Panc1 (cell line): ENCODE measurements around the gene SZT2.

Source experiments
- TF ChIP-seq, protein P1 (sequence below): fragments of 450-650 bp; IDR thresholded peaks from 2 replicates; pipeline ENCODE4 v1.5.1; 2017; ENCODE audit warnings: mild to moderate bottlenecking
- TF ChIP-seq, protein P2 (sequence below), 2 experiments: IDR thresholded peaks; 2 replicates each; pipeline ENCODE4 v1.6.1; 2011 to 2012; ENCODE audit warnings: low read depth in 2 of 2, control low read depth in 1 of 2, low read length in 1 of 2, mild to moderate bottlenecking in 1 of 2, moderate library complexity in 1 of 2; ENCODE audit not compliant: insufficient read depth in 1 of 2

- TF ChIP-seq, protein P1, sequence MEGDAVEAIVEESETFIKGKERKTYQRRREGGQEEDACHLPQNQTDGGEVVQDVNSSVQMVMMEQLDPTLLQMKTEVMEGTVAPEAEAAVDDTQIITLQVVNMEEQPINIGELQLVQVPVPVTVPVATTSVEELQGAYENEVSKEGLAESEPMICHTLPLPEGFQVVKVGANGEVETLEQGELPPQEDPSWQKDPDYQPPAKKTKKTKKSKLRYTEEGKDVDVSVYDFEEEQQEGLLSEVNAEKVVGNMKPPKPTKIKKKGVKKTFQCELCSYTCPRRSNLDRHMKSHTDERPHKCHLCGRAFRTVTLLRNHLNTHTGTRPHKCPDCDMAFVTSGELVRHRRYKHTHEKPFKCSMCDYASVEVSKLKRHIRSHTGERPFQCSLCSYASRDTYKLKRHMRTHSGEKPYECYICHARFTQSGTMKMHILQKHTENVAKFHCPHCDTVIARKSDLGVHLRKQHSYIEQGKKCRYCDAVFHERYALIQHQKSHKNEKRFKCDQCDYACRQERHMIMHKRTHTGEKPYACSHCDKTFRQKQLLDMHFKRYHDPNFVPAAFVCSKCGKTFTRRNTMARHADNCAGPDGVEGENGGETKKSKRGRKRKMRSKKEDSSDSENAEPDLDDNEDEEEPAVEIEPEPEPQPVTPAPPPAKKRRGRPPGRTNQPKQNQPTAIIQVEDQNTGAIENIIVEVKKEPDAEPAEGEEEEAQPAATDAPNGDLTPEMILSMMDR = no peak
- TF ChIP-seq, protein P2, sequence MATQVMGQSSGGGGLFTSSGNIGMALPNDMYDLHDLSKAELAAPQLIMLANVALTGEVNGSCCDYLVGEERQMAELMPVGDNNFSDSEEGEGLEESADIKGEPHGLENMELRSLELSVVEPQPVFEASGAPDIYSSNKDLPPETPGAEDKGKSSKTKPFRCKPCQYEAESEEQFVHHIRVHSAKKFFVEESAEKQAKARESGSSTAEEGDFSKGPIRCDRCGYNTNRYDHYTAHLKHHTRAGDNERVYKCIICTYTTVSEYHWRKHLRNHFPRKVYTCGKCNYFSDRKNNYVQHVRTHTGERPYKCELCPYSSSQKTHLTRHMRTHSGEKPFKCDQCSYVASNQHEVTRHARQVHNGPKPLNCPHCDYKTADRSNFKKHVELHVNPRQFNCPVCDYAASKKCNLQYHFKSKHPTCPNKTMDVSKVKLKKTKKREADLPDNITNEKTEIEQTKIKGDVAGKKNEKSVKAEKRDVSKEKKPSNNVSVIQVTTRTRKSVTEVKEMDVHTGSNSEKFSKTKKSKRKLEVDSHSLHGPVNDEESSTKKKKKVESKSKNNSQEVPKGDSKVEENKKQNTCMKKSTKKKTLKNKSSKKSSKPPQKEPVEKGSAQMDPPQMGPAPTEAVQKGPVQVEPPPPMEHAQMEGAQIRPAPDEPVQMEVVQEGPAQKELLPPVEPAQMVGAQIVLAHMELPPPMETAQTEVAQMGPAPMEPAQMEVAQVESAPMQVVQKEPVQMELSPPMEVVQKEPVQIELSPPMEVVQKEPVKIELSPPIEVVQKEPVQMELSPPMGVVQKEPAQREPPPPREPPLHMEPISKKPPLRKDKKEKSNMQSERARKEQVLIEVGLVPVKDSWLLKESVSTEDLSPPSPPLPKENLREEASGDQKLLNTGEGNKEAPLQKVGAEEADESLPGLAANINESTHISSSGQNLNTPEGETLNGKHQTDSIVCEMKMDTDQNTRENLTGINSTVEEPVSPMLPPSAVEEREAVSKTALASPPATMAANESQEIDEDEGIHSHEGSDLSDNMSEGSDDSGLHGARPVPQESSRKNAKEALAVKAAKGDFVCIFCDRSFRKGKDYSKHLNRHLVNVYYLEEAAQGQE (IDR thresholded peaks at IDR 0.05; ENCODE audit: insufficient read depth in 1 of 2, low read depth in 2 of 2, low read length in 1 of 2) = no peak
Observed at GRCh38 chr1:43464681-43465504, 75.2 kb downstream of the SZT2 start.
